Breast epithelium (tissue), 3 donors: ENCODE measurements around the gene PTBP3.

Experiments used
- CTCF ChIP-seq, 3 donors: fragments of 450-650 bp; IDR thresholded peaks; one replicate each; pipeline ENCODE4 v1.5.1; 2016 to 2017; ENCODE audit warnings: antibody characterized with exemption in 3 of 3, mild to moderate bottlenecking in 3 of 3, moderate library complexity in 3 of 3
- POLR2A ChIP-seq: fragments of 450-650 bp; IDR thresholded peaks from one replicate; pipeline ENCODE4 v1.6.1; 2016; ENCODE audit warnings: antibody characterized with exemption, mild to moderate bottlenecking, moderate library complexity
- POLR2AphosphoS5 ChIP-seq, 3 donors: sonication (generic); formaldehyde crosslinking; IDR thresholded peaks; one replicate each; pipeline ENCODE4 v1.6.1; 2017; ENCODE audit warnings: antibody characterized with exemption in 3 of 3

- no peak for TF ChIP-seq CTCF (IDR thresholded peaks at IDR 0.05)
- no peak for TF ChIP-seq POLR2A
- no peak for TF ChIP-seq POLR2AphosphoS5 (IDR thresholded peaks at IDR 0.05)
Observed at GRCh38 chr9:112187404-112187803, 146.0 kb downstream of the PTBP3 start.
